Adrenal gland (tissue), 5 donors: ENCODE measurements around the gene TBC1D22A.

Experiments used
- CTCF ChIP-seq, 6 experiments: fragments of 450-650 bp in 4 of 6; fragments of 200-600 bp in 2 of 6; sonication (generic) in 1 of 6; IDR thresholded peaks; 1 replicate in 5 of 6; 2 replicates in 1 of 6; pipeline versions ENCODE4 v1.5.1 to v1.8.0; 2016 to 2021; ENCODE audit warnings: antibody characterized with exemption in 6 of 6, mild to moderate bottlenecking in 2 of 6, moderate library complexity in 1 of 6
- POLR2A ChIP-seq, 2 donors: fragments of 450-650 bp; IDR thresholded peaks; one replicate each; pipeline ENCODE4 v1.6.1; 2017; ENCODE audit warnings: antibody characterized with exemption in 2 of 2, mild to moderate bottlenecking in 2 of 2, moderate library complexity in 1 of 2
- donor health status: DM: no; HTN: no; CAD: no.

GRCh38 chr22:47089796-47090460 is 327.5 kb downstream of the TBC1D22A start:
- TF ChIP-seq CTCF (IDR thresholded peaks at IDR 0.05): no peak
- no peak for TF ChIP-seq POLR2A (IDR thresholded peaks at IDR 0.05)
